PFSK-1 (cell line): Measurements from ENCODE around the gene TEX22.

ENCODE experiments used
- POLR2AphosphoS5 ChIP-seq: IDR thresholded peaks from 2 replicates; pipeline ENCODE4 v1.6.1; 2012; ENCODE audit warnings: low read depth, mild to moderate bottlenecking, control low read depth, low read length, moderate library complexity
- REST ChIP-seq, 2 experiments: IDR thresholded peaks; 2 replicates each; pipeline versions ENCODE4 v1.6.1 to v1.8.0; 2011 to 2012; ENCODE audit warnings: low read depth in 2 of 2, low read length in 2 of 2, control low read depth in 1 of 2, inconsistent platforms in 1 of 2, mild to moderate bottlenecking in 1 of 2, moderate library complexity in 1 of 2; ENCODE audit not compliant: insufficient read depth in 1 of 2
- SIN3A ChIP-seq: IDR thresholded peaks from 2 replicates; pipeline ENCODE4 v1.6.1; 2012; ENCODE audit warnings: mild to moderate bottlenecking, low read length, moderate library complexity, borderline replicate concordance; ENCODE audit not compliant: insufficient read depth
- TAF1 ChIP-seq: IDR thresholded peaks from 2 replicates; pipeline ENCODE4 v1.6.1; 2012; ENCODE audit warnings: low read length, control low read depth, borderline replicate concordance; ENCODE audit not compliant: insufficient read depth

DNA sequence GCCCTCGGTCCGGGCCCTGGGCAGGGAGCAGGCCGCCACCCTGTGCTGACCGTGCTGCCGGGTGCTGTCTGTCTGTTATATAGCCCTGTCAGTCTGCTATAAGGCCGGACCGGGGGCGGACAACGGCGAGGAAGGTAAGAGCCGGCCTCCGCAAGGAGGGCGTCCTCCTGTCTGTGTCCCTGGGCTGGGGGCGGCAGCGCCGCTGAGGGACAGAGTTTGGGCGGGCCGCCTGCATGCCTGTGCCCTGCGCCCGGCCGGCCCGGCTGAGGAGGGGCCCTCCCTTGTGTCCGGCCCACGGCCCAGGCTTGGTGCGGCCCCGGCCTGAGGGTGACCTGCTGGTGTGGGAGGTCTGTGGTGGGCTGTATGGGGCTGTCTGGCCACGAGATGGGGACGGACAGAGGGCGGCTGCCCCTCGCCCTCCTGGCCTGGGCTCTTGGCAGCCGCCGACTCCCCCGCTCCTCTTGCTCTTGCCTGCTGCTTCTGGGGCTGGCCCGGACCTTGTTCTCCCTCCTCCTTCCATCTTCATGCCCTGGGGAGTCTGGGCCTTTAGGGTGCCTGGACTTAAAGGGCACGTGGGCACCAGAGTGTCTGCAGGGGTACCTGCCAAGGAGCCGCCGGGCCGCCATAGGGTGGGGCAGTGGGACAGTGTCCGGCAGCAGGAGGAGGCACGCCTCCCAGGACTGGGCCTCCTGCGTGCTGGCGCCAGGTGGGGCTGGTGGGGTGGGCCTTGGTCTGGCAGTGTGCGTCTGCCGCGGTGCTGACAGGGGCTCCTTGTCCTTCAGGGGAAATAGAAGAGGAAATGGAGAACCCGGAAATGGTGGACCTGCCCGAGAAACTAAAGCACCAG is 51.2 kb downstream of the TEX22 start:
- TF ChIP-seq POLR2AphosphoS5 (no peak), REST (IDR thresholded peaks at IDR 0.05; ENCODE audit: insufficient read depth in 1 of 2, low read depth in 2 of 2, low read length in 2 of 2) (no peak), SIN3A (no peak), TAF1 (no peak)
